ENCODE results near the gene ZNF236.

The ZNF236 gene

DNA sequence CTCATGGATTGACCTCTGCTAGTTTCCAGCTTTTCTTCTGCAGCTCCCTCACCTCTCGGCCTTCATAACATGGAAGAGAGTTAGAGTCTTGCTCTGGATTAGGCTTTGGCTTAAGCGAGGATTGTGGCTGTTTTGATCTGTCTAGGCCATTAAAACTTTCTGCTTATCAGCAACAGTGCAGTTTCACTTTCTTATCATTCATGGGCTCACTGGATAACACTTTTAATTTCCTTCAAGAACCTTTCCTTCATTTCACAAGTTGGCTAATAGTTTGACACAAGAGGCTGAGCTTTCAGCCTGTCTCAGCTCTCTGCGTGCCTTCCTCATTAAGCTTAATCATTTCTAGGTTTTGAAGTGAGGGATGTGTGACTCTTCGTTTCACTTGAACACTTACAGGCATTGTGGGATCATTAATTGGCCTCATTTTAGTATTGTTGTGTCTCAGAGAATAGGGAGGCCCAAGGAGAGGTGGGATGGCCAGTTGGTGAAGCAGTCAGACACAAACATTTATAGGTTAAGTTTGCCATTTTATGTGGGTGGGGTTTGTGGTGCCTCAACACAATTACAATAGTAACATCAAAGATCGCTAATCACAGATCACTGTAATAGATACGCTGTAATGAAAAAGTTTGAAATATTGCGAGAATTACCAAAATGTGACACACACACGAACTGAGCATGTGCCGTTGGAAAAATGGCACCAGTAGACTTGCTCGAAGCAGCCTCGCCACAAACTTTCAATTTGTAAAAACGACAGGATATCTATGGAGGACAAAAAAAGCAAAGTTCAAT is 129.3 kb downstream of the ZNF236 start:
- Histone ChIP-seq H4K20me1 (ENCODE audit: insufficient read depth, low read length) (no peaks in the 10 kb centered on the region), H2AFZ (ENCODE audit: low read depth, low read length) (no peak overlapping the region), H3K79me2 (ENCODE audit: low read length) (no peaks in the 10 kb centered on the region), H3K27me3 (ENCODE audit: low read depth, low read length) (no peaks in the 10 kb centered on the region), H3K4me2 (ENCODE audit: low read length) (no peak overlapping the region), H3K27ac (ENCODE audit: low read length) (no peak overlapping the region), H3K4me3 (ENCODE audit: low read length) (no peak overlapping the region), H3K4me1 (ENCODE audit: low read length) (no peaks in the 10 kb centered on the region), H3K9ac (ENCODE audit: low read length) (no peak overlapping the region), H3K9me3 (ENCODE audit: insufficient read depth, low read length) (no peaks in the 10 kb centered on the region), H3K36me3 (replicated peaks; ENCODE audit: low read depth, low read length) (peaks cover 32% of the 10 kb centered on the region)
- no peak for TF ChIP-seq EZH2phosphoT487 (IDR thresholded peaks at IDR 0.05; ENCODE audit: low read depth)
- TF ChIP-seq, protein P1, sequence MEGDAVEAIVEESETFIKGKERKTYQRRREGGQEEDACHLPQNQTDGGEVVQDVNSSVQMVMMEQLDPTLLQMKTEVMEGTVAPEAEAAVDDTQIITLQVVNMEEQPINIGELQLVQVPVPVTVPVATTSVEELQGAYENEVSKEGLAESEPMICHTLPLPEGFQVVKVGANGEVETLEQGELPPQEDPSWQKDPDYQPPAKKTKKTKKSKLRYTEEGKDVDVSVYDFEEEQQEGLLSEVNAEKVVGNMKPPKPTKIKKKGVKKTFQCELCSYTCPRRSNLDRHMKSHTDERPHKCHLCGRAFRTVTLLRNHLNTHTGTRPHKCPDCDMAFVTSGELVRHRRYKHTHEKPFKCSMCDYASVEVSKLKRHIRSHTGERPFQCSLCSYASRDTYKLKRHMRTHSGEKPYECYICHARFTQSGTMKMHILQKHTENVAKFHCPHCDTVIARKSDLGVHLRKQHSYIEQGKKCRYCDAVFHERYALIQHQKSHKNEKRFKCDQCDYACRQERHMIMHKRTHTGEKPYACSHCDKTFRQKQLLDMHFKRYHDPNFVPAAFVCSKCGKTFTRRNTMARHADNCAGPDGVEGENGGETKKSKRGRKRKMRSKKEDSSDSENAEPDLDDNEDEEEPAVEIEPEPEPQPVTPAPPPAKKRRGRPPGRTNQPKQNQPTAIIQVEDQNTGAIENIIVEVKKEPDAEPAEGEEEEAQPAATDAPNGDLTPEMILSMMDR (IDR thresholded peaks at IDR 0.05; ENCODE audit: low read depth, low read length) = no peak

DNA sequence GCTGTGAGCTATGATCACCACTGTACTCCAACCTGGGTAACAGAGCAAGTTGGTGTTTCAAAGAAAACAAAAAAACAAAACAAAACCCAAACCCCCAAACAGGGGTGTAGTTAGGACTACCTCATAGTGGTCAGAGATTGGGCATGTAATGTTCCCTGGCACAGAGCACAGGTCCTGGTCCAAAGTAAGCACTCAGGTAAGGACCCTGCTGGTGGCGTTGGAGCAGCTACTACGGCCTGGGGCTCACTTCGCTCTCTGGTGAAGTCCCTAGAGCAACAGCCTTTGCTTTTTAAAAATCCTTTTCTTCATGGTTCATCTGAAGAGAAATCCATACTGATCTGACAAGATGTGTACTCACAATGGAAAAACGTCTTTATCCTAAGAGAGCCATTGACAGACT is 130.4 kb downstream of the ZNF236 start:
- no peaks in the 10 kb centered on the region for H4K20me1 ChIP-seq (ENCODE audit: insufficient read depth, low read length)
- H3K36me3 ChIP-seq (replicated peaks; ENCODE audit: low read depth, low read length) = peaks cover 32% of the 10 kb centered on the region

DNA sequence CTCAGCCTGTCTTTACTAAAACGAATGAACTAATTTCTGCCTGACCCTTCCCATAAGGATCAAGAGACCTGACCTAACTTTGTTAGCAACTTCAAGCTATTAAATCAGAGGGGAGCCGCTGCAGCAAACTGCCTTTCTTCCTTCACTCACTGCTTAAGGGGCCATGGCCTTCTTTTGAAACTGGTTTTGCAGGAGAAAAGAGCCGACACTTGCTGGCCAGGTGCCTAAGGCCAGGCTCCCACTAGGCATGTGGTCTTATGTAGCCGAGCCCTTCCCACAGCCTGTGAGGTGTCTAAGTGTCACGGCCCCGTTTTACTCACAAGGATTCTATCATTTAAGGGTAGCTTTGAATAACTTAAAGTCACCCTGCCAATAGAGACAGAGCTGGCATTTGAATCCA is 130.8 kb downstream of the ZNF236 start:
- no peaks in the 10 kb centered on the region for H3K9me3 ChIP-seq (ENCODE audit: insufficient read depth, low read length)
- H3K27ac ChIP-seq (ENCODE audit: low read length) = no peak overlapping the region
- TF ChIP-seq, protein P1 (IDR thresholded peaks at IDR 0.05; ENCODE audit: low read depth, low read length) = no peak
- TF ChIP-seq EZH2phosphoT487 (IDR thresholded peaks at IDR 0.05; ENCODE audit: low read depth) = no peak
- peaks cover 29% of the 10 kb centered on the region for H3K36me3 ChIP-seq (replicated peaks; ENCODE audit: low read depth, low read length)
- H3K9ac ChIP-seq (ENCODE audit: low read length) = no peak overlapping the region
- no peak overlapping the region for H3K4me2 ChIP-seq (ENCODE audit: low read length)
- H3K4me1 ChIP-seq (ENCODE audit: low read length) = no peaks in the 10 kb centered on the region
- no peak overlapping the region for H3K4me3 ChIP-seq (ENCODE audit: low read length)
- no peak overlapping the region for H2AFZ ChIP-seq (ENCODE audit: low read depth, low read length)
- no peaks in the 10 kb centered on the region for H3K27me3 ChIP-seq (ENCODE audit: low read depth, low read length)
- H4K20me1 ChIP-seq (ENCODE audit: insufficient read depth, low read length) = no peaks in the 10 kb centered on the region
- H3K79me2 ChIP-seq (ENCODE audit: low read length) = no peaks in the 10 kb centered on the region

More for the DNA sequence above, 130.4 kb downstream of the ZNF236 start:
- no peak overlapping the region for H2AFZ ChIP-seq (ENCODE audit: low read depth, low read length)
- H3K27me3 ChIP-seq (ENCODE audit: low read depth, low read length) = no peaks in the 10 kb centered on the region
- no peak overlapping the region for H3K9ac ChIP-seq (ENCODE audit: low read length)
- no peaks in the 10 kb centered on the region for H3K4me1 ChIP-seq (ENCODE audit: low read length)
- H3K9me3 ChIP-seq (ENCODE audit: insufficient read depth, low read length) = no peaks in the 10 kb centered on the region
- no peak overlapping the region for H3K4me3 ChIP-seq (ENCODE audit: low read length)
- H3K4me2 ChIP-seq (ENCODE audit: low read length) = no peak overlapping the region
- no peaks in the 10 kb centered on the region for H3K79me2 ChIP-seq (ENCODE audit: low read length)
- TF ChIP-seq, protein P1 (IDR thresholded peaks at IDR 0.05; ENCODE audit: low read depth, low read length) = no peak
- TF ChIP-seq EZH2phosphoT487 (IDR thresholded peaks at IDR 0.05; ENCODE audit: low read depth) = no peak
- no peak overlapping the region for H3K27ac ChIP-seq (ENCODE audit: low read length)

GRCh38 chr18:76953583-76954233 is 131.4 kb downstream of the ZNF236 start:
- Histone ChIP-seq H3K4me2 (ENCODE audit: low read length) (no peak overlapping the region), H3K4me3 (ENCODE audit: low read length) (no peak overlapping the region), H3K9me3 (ENCODE audit: insufficient read depth, low read length) (no peaks in the 10 kb centered on the region), H2AFZ (ENCODE audit: low read depth, low read length) (no peak overlapping the region), H3K27ac (ENCODE audit: low read length) (no peak overlapping the region), H4K20me1 (ENCODE audit: insufficient read depth, low read length) (no peaks in the 10 kb centered on the region), H3K4me1 (ENCODE audit: low read length) (no peaks in the 10 kb centered on the region), H3K36me3 (replicated peaks; ENCODE audit: low read depth, low read length) (peaks cover 24% of the 10 kb centered on the region), H3K79me2 (ENCODE audit: low read length) (no peaks in the 10 kb centered on the region), H3K9ac (ENCODE audit: low read length) (no peak overlapping the region), H3K27me3 (ENCODE audit: low read depth, low read length) (no peaks in the 10 kb centered on the region)
- TF ChIP-seq, protein P1 (IDR thresholded peaks at IDR 0.05; ENCODE audit: low read depth, low read length) = no peak
- TF ChIP-seq EZH2phosphoT487 (IDR thresholded peaks at IDR 0.05; ENCODE audit: low read depth) = no peak
